Lung (tissue), 12 donors: ENCODE data around the gene POLE. TPM values are rescaled to one million over a fixed set of nuclear protein-coding genes. Genes with fewer than 3 reads are reported as not detected.

ENCODE experiments used
- ATAC-seq: fragments of 200-7000 bp; cut with Tn5 transposase; one replicate; pipeline ENCODE4 v1.9.1; 2020; ENCODE audit warnings: moderate number of reproducible peaks; ENCODE audit not compliant: insufficient read depth, low FRiP score
- DNase-seq, 3 donors: peaks; one replicate each; pipeline ENCODE4 v3.0.0-alpha.2; 2013 to 2017
- H3K27ac ChIP-seq, 2 donors: one replicate each; pipeline ENCODE4 v1.5.1; 2013; ENCODE audit warnings: mild to moderate bottlenecking in 2 of 2, moderate library complexity in 2 of 2, control low read depth in 1 of 2, inconsistent platforms in 1 of 2, low read depth in 1 of 2, low read length in 1 of 2
- H3K27me3 ChIP-seq, 3 donors: one replicate each; pipeline ENCODE4 v1.5.1; 2013; ENCODE audit warnings: low read length in 2 of 3; ENCODE audit not compliant: control insufficient read depth in 3 of 3, insufficient read depth in 3 of 3
- H3K36me3 ChIP-seq, 4 donors: one replicate each; pipeline ENCODE4 v1.5.1; 2013; ENCODE audit warnings: low read length in 4 of 4, mild to moderate bottlenecking in 1 of 4, moderate library complexity in 1 of 4; ENCODE audit not compliant: control insufficient read depth in 4 of 4, insufficient read depth in 4 of 4
- H3K4me1 ChIP-seq, 5 donors: one replicate each; pipeline ENCODE4 v1.5.1; 2013; ENCODE audit warnings: low read length in 5 of 5, mild to moderate bottlenecking in 2 of 5, moderate library complexity in 1 of 5; ENCODE audit not compliant: control insufficient read depth in 5 of 5, insufficient read depth in 5 of 5
- H3K4me3 ChIP-seq: one replicate; pipeline ENCODE4 v1.5.1; 2013; ENCODE audit warnings: mild to moderate bottlenecking, control low read depth, moderate library complexity
- H3K9ac ChIP-seq, 2 donors: one replicate each; pipeline ENCODE4 v1.5.1; 2013; ENCODE audit warnings: low read length in 2 of 2, control low read depth in 1 of 2; ENCODE audit not compliant: insufficient read depth in 1 of 2
- H3K9me3 ChIP-seq, 4 donors: one replicate each; pipeline ENCODE4 v1.5.1; 2013; ENCODE audit warnings: low read length in 3 of 4, mild to moderate bottlenecking in 1 of 4, moderate library complexity in 1 of 4; ENCODE audit not compliant: control insufficient read depth in 4 of 4, insufficient read depth in 3 of 4
- CTCF ChIP-seq: IDR thresholded peaks from 2 replicates; pipeline ENCODE4 v1.5.1; 2012; ENCODE audit warnings: mild to moderate bottlenecking; ENCODE audit errors: control extremely low read depth, extremely low read depth
- WGBS, 2 donors: extraction: QIAGEN DNeasy Blood & Tissue Kit; methylation state at CpG; one replicate each; pipeline ENCODE4 v1.1.7; 2013; 5-methylcytosine and 5-hydroxymethylcytosine counted together
- polyA plus RNA-seq, 2 donors: library from polyadenylated mRNA; stranded (reverse); fragments of 200-250 nt; gene quantifications; one replicate each; pipeline ENCODE4 v1.2.1, GENCODE V29; 2013
- total RNA-seq, 2 donors: library from RNA; depleted of rRNA in 1 of 2; stranded (reverse); fragments of >200 nt in 1 of 2; gene quantifications; one replicate each; pipeline ENCODE4 v1.2.1, GENCODE V29; 2014 to 2021
- donor health status: control.
- donor health status: control.
- donor health status: Bipolar disorder and iron deficiency.
- donor health status: healthy.
- donor health status: DM: yes; HTN: yes; CAD: no.

Gene POLE
- total and polyA plus RNA-seq, 4 donors = 9.3 to 49.9 (median 25.3) TPM

- no peak overlapping the region for H3K9ac ChIP-seq
- no peak overlapping the region for H3K4me3 ChIP-seq
- no peaks in the 10 kb centered on the region for H3K9me3 ChIP-seq
- peaks cover 12 to 74% (median 69%) of the 10 kb centered on the region in 4 donors for H3K36me3 ChIP-seq
- DNase-seq = no peak
- ATAC-seq = no peak
- no peaks in the 10 kb centered on the region for H3K27me3 ChIP-seq
- H3K27ac ChIP-seq = no peak overlapping the region
- 43 to 77% methylated on average over 5 of the region's 5 CpGs for WGBS, 2 donors
- no peak for TF ChIP-seq CTCF
- H3K4me1 ChIP-seq = no peaks in the 10 kb centered on the region
These were observed 25.2 kb downstream of the POLE start for GRCh38 chr12:132661972-132662371.

GRCh38 chr12:132660996-132661395, 26.1 kb downstream of the POLE start:
- Histone ChIP-seq H3K27me3 (no peaks in the 10 kb centered on the region), H3K4me3 (no peak overlapping the region), H3K27ac (no peak overlapping the region), H3K9me3 (no peaks in the 10 kb centered on the region), H3K9ac (no peak overlapping the region), H3K36me3 (peaks cover 17 to 70% (median 65%) of the 10 kb centered on the region in 4 donors), H3K4me1 (no peaks in the 10 kb centered on the region)
- ATAC-seq (no peak), DNase-seq (no peak)
- 66 to 84% methylated on average over 11 of the region's 11 CpGs for WGBS, 2 donors
- TF ChIP-seq CTCF = no peak

GRCh38 chr12:132660052-132660451, 27.1 kb downstream of the POLE start:
- ATAC-seq (no peak), DNase-seq (no peak)
- Histone ChIP-seq H3K27ac (no peak overlapping the region), H3K4me1 (no peaks in the 10 kb centered on the region), H3K9ac (no peak overlapping the region), H3K4me3 (no peak overlapping the region), H3K9me3 (no peaks in the 10 kb centered on the region), H3K36me3 (peaks cover 17 to 65% (median 59%) of the 10 kb centered on the region in 4 donors), H3K27me3 (no peaks in the 10 kb centered on the region)
- no peak for TF ChIP-seq CTCF
- 30 to 66% methylated on average over 5 of the region's 5 CpGs for WGBS, 2 donors

- no peaks in the 10 kb centered on the region for H3K4me1 ChIP-seq
- no peak overlapping the region for H3K9ac ChIP-seq
- H3K9me3 ChIP-seq = no peaks in the 10 kb centered on the region
- no peak for TF ChIP-seq CTCF
- no peak overlapping the region for H3K27ac ChIP-seq
- peaks cover 17 to 63% (median 56%) of the 10 kb centered on the region in 4 donors for H3K36me3 ChIP-seq
- DNase-seq = no peak
- 94 to 96% methylated on average over 16 of the region's 16 CpGs for WGBS, 2 donors
- ATAC-seq = no peak
- no peak overlapping the region for H3K4me3 ChIP-seq
- H3K27me3 ChIP-seq = no peaks in the 10 kb centered on the region
These were observed 28.0 kb downstream of the POLE start for GRCh38 chr12:132659146-132659545.
